Esophagus muscularis mucosa (tissue), 4 donors: ENCODE data around the gene PRPF4.

Experiments
- EP300 ChIP-seq: sonication (generic); formaldehyde crosslinking; IDR thresholded peaks from one replicate; pipeline ENCODE4 v1.6.1; 2017; ENCODE audit warnings: antibody characterized with exemption
- POLR2A ChIP-seq: fragments of 450-650 bp; IDR thresholded peaks from one replicate; pipeline ENCODE4 v1.6.1; 2017; ENCODE audit warnings: antibody characterized with exemption, moderate library complexity, mild to moderate bottlenecking, low read depth
- TF ChIP-seq, protein P1 (sequence below), 3 experiments: fragments of 200-600 bp in 2 of 3; fragments of 450-650 bp in 1 of 3; sonication (generic) in 2 of 3; IDR thresholded peaks; one replicate each; pipeline ENCODE4 v1.5.1; 2017 to 2019; ENCODE audit warnings: antibody characterized with exemption in 3 of 3, mild to moderate bottlenecking in 2 of 3, moderate library complexity in 1 of 3

DNA sequence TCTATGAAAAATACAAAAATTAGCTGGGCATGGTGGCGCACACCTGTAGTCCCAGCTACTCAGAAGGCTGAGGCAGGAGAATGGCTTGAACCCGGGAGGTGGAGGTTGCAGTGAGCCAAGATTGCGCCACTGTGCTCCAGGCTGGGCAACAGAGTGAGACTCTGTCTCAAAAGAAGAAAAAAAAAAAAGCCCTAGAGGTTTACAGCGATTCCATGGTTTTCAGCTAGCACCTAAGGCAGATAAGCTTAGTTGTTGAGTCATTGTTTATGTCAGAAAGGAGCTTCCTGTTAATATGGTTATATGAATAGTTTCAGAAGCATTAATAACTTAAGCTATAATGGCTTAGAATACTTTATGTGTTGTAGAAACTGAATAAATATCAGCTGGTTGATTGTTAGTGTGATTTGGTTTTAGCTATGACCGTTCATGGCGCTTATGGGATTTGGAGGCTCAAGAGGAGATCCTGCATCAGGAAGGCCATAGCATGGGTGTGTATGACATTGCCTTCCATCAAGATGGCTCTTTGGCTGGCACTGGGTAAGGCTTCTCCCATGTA lies 14.7 kb downstream of the PRPF4 start:
- no peak for TF ChIP-seq POLR2A
- TF ChIP-seq, protein P1, sequence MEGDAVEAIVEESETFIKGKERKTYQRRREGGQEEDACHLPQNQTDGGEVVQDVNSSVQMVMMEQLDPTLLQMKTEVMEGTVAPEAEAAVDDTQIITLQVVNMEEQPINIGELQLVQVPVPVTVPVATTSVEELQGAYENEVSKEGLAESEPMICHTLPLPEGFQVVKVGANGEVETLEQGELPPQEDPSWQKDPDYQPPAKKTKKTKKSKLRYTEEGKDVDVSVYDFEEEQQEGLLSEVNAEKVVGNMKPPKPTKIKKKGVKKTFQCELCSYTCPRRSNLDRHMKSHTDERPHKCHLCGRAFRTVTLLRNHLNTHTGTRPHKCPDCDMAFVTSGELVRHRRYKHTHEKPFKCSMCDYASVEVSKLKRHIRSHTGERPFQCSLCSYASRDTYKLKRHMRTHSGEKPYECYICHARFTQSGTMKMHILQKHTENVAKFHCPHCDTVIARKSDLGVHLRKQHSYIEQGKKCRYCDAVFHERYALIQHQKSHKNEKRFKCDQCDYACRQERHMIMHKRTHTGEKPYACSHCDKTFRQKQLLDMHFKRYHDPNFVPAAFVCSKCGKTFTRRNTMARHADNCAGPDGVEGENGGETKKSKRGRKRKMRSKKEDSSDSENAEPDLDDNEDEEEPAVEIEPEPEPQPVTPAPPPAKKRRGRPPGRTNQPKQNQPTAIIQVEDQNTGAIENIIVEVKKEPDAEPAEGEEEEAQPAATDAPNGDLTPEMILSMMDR (IDR thresholded peaks at IDR 0.05): no peak
- no peak for TF ChIP-seq EP300
